HCT116 (cell line): ENCODE measurements around the gene ERICH3. TPM values are rescaled to one million over a fixed set of nuclear protein-coding genes. Genes with fewer than 3 reads are reported as not detected.

ENCODE experiments used
- ATAC-seq: fragments of 200-7000 bp; cut with Tn5 transposase; 2 replicates; pipeline ENCODE4 v1.9.1; 2020; ENCODE audit warnings: mild to moderate bottlenecking, moderate library complexity
- BruUV-seq: library from RNA; stranded (reverse); fragments of 400-500 nt; replicated peaks from 2 replicates; lab custom pipeline; 2021; lab: Mats Ljungman, UMichigan
- CTCF ChIA-PET: fragments of 300-600 bp; sonication (Branson Sonifier 250); formaldehyde crosslinking; loops from one replicate; lab custom pipeline; 2021; ENCODE audit warnings: antibody characterized with exemption; lab: Charles Lee
- POLR2A ChIA-PET: fragments of 300-600, 350-600 bp; sonication (Branson Sonifier 250); formaldehyde crosslinking; loops from one replicate; lab custom pipeline; 2021; ENCODE audit warnings: antibody characterized with exemption; lab: Charles Lee
- RAD21 ChIA-PET, 2 experiments: fragments of 300-600 bp; sonication (Branson Sonifier 250); formaldehyde crosslinking; loops; one replicate each; lab custom pipeline; 2023; ENCODE audit warnings: low total read pairs in 2 of 2; ENCODE audit not compliant: uncharacterized antibody in 2 of 2, unreplicated experiment in 2 of 2, low non-redundant PET in 1 of 2; lab: Charles Lee
- DNase-seq: peaks from one replicate; pipeline ENCODE4 v3.0.0-alpha.2; 2010; ENCODE audit warnings: low read depth, low spot score
- H2AFZ ChIP-seq: fragments of 200-600 bp; shearing (Covaris generic), sonication (generic); 2 replicates; pipeline ENCODE4 v1.6.1; 2017; ENCODE audit warnings: low read depth, mixed run types, mixed read lengths, antibody characterized with exemption, low read length; ENCODE audit not compliant: poor library complexity, severe bottlenecking
- H3K27ac ChIP-seq: 2 replicates; pipeline ENCODE4 v1.5.1; 2012; ENCODE audit warnings: low read depth, low read length
- H3K27me3 ChIP-seq: fragments of 200-600 bp; sonication (generic); 2 replicates; pipeline ENCODE4 v1.6.1; 2016; ENCODE audit warnings: mixed run types, low read length, mixed read lengths; ENCODE audit not compliant: insufficient read depth
- H3K36me3 ChIP-seq, 2 experiments: fragments of 200-500 bp in 1 of 2; fragments of 200-600 bp in 1 of 2; sonication (Bioruptor generic) in 1 of 2; sonication (generic) in 1 of 2; 2 replicates each; pipeline versions ENCODE4 v1.5.1 to v1.6.1; 2014 to 2016; ENCODE audit warnings: low read length in 2 of 2, inconsistent platforms in 1 of 2, mixed read lengths in 1 of 2, mixed run types in 1 of 2; ENCODE audit not compliant: insufficient read depth in 2 of 2, control insufficient read depth in 1 of 2
- H3K4me1 ChIP-seq, 2 experiments: fragments of 200-600 bp in 1 of 2; sonication (generic) in 1 of 2; 2 replicates each; pipeline versions ENCODE4 v1.5.1 to v1.6.1; 2012 to 2017; ENCODE audit warnings: low read length in 2 of 2, inconsistent platforms in 1 of 2, mild to moderate bottlenecking in 1 of 2, mixed read lengths in 1 of 2, mixed run types in 1 of 2, moderate library complexity in 1 of 2; ENCODE audit not compliant: insufficient read depth in 2 of 2, control insufficient read depth in 1 of 2
- H3K4me2 ChIP-seq: fragments of 200-600 bp; sonication (generic); 2 replicates; pipeline ENCODE4 v1.6.1; 2017; ENCODE audit warnings: mixed run types, low read length, mixed read lengths
- H3K4me3 ChIP-seq, 2 experiments: fragments of 200-600 bp in 1 of 2; sonication (generic) in 1 of 2; replicated peaks in 1 of 2; 2 replicates each; pipeline ENCODE4 v1.5.1; 2011 to 2016; ENCODE audit warnings: low read length in 2 of 2, control low read depth in 1 of 2, low read depth in 1 of 2, mild to moderate bottlenecking in 1 of 2, mixed read lengths in 1 of 2, mixed run types in 1 of 2
- H3K79me2 ChIP-seq: fragments of 200-600 bp; sonication (generic); 2 replicates; pipeline ENCODE4 v1.6.1; 2017; ENCODE audit warnings: mild to moderate bottlenecking, mixed run types, low read length, moderate library complexity, mixed read lengths; ENCODE audit not compliant: insufficient read depth
- H3K9ac ChIP-seq: fragments of 200-600 bp; sonication (generic); 2 replicates; pipeline ENCODE4 v1.6.1; 2016; ENCODE audit warnings: low read length, mixed read lengths
- H3K9me2 ChIP-seq: fragments of 200-600 bp; sonication (generic), shearing (Covaris generic); 2 replicates; pipeline ENCODE4 v1.6.1; 2017; ENCODE audit warnings: mixed run types, mild to moderate bottlenecking, moderate library complexity; ENCODE audit not compliant: insufficient read depth
- H3K9me3 ChIP-seq, 2 experiments: fragments of 200-500 bp in 1 of 2; fragments of 200-600 bp in 1 of 2; sonication (Bioruptor generic) in 1 of 2; sonication (generic) in 1 of 2; 2 replicates each; pipeline ENCODE4 v1.6.1; 2014 to 2017; ENCODE audit warnings: low read length in 2 of 2, mixed read lengths in 2 of 2, inconsistent platforms in 1 of 2, low read depth in 1 of 2, mild to moderate bottlenecking in 1 of 2, mixed run types in 1 of 2, moderate library complexity in 1 of 2; ENCODE audit not compliant: control insufficient read depth in 1 of 2, insufficient read depth in 1 of 2
- H4K20me1 ChIP-seq: fragments of 200-600 bp; sonication (generic), shearing (Covaris generic); 2 replicates; pipeline ENCODE4 v1.6.1; 2017; ENCODE audit warnings: mixed run types, mild to moderate bottlenecking, moderate library complexity; ENCODE audit not compliant: insufficient read depth
- CBX3 ChIP-seq: IDR thresholded peaks from 2 replicates; pipeline ENCODE4 v1.6.1; 2012; ENCODE audit warnings: low read depth
- EGR1 ChIP-seq: IDR thresholded peaks from 2 replicates; pipeline ENCODE4 v1.6.1; 2012; ENCODE audit warnings: low read depth
- ELF1 ChIP-seq: IDR thresholded peaks from 2 replicates; pipeline ENCODE4 v1.6.1; 2012; ENCODE audit warnings: low read depth, borderline replicate concordance
- EZH2 ChIP-seq: fragments of 200-600 bp; sonication (generic); IDR thresholded peaks from 2 replicates; pipeline ENCODE4 v1.6.1; 2017; ENCODE audit warnings: antibody characterized with exemption, mixed run types
- EZH2phosphoT487 ChIP-seq: fragments of 200-600 bp; IDR thresholded peaks from 2 replicates; pipeline ENCODE4 v1.6.1; 2018; ENCODE audit warnings: antibody characterized with exemption, borderline replicate concordance
- FOSL1 ChIP-seq: IDR thresholded peaks from 2 replicates; pipeline ENCODE4 v1.6.1; 2012; ENCODE audit warnings: low read depth
- JUND ChIP-seq: IDR thresholded peaks from 2 replicates; pipeline ENCODE4 v1.6.1; 2012
- POLR2AphosphoS5 ChIP-seq: IDR thresholded peaks from 2 replicates; pipeline ENCODE4 v1.6.1; 2011; ENCODE audit warnings: mild to moderate bottlenecking, low read depth, low read length, moderate library complexity
- SIN3A ChIP-seq: IDR thresholded peaks from 2 replicates; pipeline ENCODE4 v1.6.1; 2012; ENCODE audit warnings: low read depth
- SP1 ChIP-seq: IDR thresholded peaks from 2 replicates; pipeline ENCODE4 v1.6.1; 2012; ENCODE audit warnings: low read depth
- SRF ChIP-seq: IDR thresholded peaks from 2 replicates; pipeline ENCODE4 v1.6.1; 2012; ENCODE audit warnings: low read depth
- TCF7L2 ChIP-seq: IDR thresholded peaks from 2 replicates; pipeline ENCODE4 v1.7.0; 2011; ENCODE audit warnings: borderline replicate concordance, inconsistent platforms; ENCODE audit not compliant: insufficient read depth, insufficient read length; ENCODE audit errors: extremely low read depth
- ZFX ChIP-seq: fragments of 450-650 bp; IDR thresholded peaks from 2 replicates; pipeline ENCODE4 v1.6.1; 2017
- ZNF274 ChIP-seq: fragments of 200-500 bp; sonication (Bioruptor generic); IDR thresholded peaks from 2 replicates; pipeline ENCODE4 v1.6.1; 2014; ENCODE audit warnings: mild to moderate bottlenecking, low read depth, low read length, inconsistent platforms
- intact Hi-C: fragments of 100-400 bp; cut with micrococcal nuclease; formaldehyde crosslinking; loops from 2 replicates; pipeline ENCODE4 v1.10.0; 2022
- total RNA-seq: library from RNA; stranded (reverse); gene quantifications from one replicate; pipeline ENCODE4 v1.2.1, GENCODE V29; 2021; ENCODE audit not compliant: unreplicated experiment
- TF ChIP-seq, protein P1 (sequence below): IDR thresholded peaks from 2 replicates; pipeline ENCODE4 v1.6.1; 2012
- TF ChIP-seq, protein P2 (sequence below): IDR thresholded peaks from 2 replicates; pipeline ENCODE4 v1.6.1; 2012
- TF ChIP-seq, protein P3 (sequence below): IDR thresholded peaks from 2 replicates; pipeline ENCODE4 v1.6.1; 2012; ENCODE audit warnings: low read depth

The ERICH3 gene
- total RNA-seq, 1 experiment from 2014 or later, result not detected

DNA sequence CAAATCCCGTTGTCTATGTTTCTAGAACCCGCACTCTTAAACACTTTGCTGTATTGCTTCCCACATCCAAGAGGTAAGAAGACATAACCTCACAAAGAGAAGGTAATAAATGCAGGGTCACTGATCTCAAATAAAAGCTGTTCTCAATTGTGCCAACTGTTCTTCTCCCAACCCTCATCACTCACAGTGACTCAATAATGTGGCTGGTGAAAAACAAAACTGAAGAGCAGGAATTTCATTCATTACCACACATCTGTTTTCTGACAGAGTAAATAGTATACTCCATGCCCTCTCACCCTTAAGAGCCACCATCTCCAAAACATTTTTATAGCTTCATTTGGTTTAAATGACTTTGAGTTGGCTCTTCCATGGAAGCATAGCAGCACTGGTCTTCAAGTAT lies 6.2 kb upstream of the ERICH3 start:
- H3K79me2 ChIP-seq, result no peaks in the 10 kb centered on the region
- H3K4me1 ChIP-seq, result no peaks in the 10 kb centered on the region
- H3K4me3 ChIP-seq, result no peak overlapping the region
- DNase-seq, result no peak
- H3K9me3 ChIP-seq, result no peaks in the 10 kb centered on the region
- ChIA-PET RAD21 (no interaction called here), CTCF (no interaction called here)
- no peak for TF ChIP-seq ZFX
- TF ChIP-seq, protein P1, sequence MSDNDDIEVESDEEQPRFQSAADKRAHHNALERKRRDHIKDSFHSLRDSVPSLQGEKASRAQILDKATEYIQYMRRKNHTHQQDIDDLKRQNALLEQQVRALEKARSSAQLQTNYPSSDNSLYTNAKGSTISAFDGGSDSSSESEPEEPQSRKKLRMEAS, result no peak
- TF ChIP-seq SP1, result no peak
- TF ChIP-seq EGR1, result no peak
- no peak for TF ChIP-seq TCF7L2
- TF ChIP-seq CBX3, result no peak
- TF ChIP-seq ELF1, result no peak
- TF ChIP-seq ZNF274, result no peak
- no peak for TF ChIP-seq EZH2phosphoT487
- no peak for TF ChIP-seq SRF
- no peak for TF ChIP-seq EZH2
- TF ChIP-seq, all 23 proteins: peak for 0
- Histone ChIP-seq H4K20me1 (no peaks in the 10 kb centered on the region), H3K27ac (no peak overlapping the region), H3K9ac (no peak overlapping the region), H3K4me2 (no peak overlapping the region), H3K36me3 (no peaks in the 10 kb centered on the region), H3K27me3 (peaks cover 24% of the 10 kb centered on the region), H3K9me2 (no peaks in the 10 kb centered on the region), H2AFZ (no peak overlapping the region)
- ATAC-seq, result no peak
- intact Hi-C loops, result loop anchor here (10.0 kb wide), 1 partner anchor 175 kb away; no protein-coding TSS in a partner anchor
- POLR2A ChIA-PET, result no interaction called here
- no TSS peak for BruUV-seq

DNA sequence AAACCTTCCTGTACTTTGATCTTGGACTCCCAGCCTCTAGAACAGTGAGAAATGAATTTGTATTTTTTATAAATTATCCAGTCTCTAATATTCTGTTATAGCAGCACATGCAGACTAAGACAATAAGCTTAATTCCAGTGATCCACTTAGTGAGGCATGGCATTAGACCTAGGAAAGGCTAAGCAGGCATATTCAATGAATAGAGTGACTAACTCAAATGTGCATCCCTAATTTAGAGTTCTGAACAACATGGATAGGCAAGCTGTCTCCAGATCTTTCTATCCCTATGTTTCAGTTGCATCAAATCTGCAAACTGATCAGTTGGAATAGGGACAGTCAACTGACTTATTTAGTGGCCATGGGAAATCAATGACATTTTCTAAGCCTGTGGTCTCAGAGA lies 4.3 kb upstream of the ERICH3 start:
- Histone ChIP-seq H3K4me1 (no peaks in the 10 kb centered on the region), H3K79me2 (no peaks in the 10 kb centered on the region), H3K27me3 (peaks cover 14% of the 10 kb centered on the region), H3K9me3 (no peaks in the 10 kb centered on the region), H3K36me3 (no peaks in the 10 kb centered on the region), H3K27ac (no peak overlapping the region), H3K4me3 (no peak overlapping the region), H2AFZ (no peak overlapping the region), H4K20me1 (no peaks in the 10 kb centered on the region), H3K4me2 (no peak overlapping the region), H3K9me2 (no peaks in the 10 kb centered on the region), H3K9ac (no peak overlapping the region)
- ChIA-PET CTCF (no interaction called here), RAD21 (no interaction called here), POLR2A (no interaction called here)
- intact Hi-C loops, result no loop called here
- ATAC-seq (no peak), DNase-seq (no peak)
- no TSS peak for BruUV-seq
- no peak for TF ChIP-seq FOSL1
- TF ChIP-seq JUND, result no peak
- no peak for TF ChIP-seq POLR2AphosphoS5
- TF ChIP-seq CBX3, result no peak
- TF ChIP-seq, protein P2, sequence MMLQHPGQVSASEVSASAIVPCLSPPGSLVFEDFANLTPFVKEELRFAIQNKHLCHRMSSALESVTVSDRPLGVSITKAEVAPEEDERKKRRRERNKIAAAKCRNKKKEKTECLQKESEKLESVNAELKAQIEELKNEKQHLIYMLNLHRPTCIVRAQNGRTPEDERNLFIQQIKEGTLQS, result no peak
- no peak for TF ChIP-seq ELF1
- no peak for TF ChIP-seq EZH2phosphoT487
- TF ChIP-seq SIN3A, result no peak
- TF ChIP-seq ZNF274, result no peak
- TF ChIP-seq, protein P3, sequence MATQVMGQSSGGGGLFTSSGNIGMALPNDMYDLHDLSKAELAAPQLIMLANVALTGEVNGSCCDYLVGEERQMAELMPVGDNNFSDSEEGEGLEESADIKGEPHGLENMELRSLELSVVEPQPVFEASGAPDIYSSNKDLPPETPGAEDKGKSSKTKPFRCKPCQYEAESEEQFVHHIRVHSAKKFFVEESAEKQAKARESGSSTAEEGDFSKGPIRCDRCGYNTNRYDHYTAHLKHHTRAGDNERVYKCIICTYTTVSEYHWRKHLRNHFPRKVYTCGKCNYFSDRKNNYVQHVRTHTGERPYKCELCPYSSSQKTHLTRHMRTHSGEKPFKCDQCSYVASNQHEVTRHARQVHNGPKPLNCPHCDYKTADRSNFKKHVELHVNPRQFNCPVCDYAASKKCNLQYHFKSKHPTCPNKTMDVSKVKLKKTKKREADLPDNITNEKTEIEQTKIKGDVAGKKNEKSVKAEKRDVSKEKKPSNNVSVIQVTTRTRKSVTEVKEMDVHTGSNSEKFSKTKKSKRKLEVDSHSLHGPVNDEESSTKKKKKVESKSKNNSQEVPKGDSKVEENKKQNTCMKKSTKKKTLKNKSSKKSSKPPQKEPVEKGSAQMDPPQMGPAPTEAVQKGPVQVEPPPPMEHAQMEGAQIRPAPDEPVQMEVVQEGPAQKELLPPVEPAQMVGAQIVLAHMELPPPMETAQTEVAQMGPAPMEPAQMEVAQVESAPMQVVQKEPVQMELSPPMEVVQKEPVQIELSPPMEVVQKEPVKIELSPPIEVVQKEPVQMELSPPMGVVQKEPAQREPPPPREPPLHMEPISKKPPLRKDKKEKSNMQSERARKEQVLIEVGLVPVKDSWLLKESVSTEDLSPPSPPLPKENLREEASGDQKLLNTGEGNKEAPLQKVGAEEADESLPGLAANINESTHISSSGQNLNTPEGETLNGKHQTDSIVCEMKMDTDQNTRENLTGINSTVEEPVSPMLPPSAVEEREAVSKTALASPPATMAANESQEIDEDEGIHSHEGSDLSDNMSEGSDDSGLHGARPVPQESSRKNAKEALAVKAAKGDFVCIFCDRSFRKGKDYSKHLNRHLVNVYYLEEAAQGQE, result no peak
